Stromal cell of bone marrow (primary cell): Measurements from ENCODE around the gene MMGT1.
"Not testable (repeated sequence)": the region's sequence is repeated elsewhere in the genome, so short reads cannot be mapped to it uniquely, and the experiment has no call there.

Source experiments
- DNase-seq: peaks from one replicate; pipeline ENCODE4 v3.0.0-alpha.2; 2012; ENCODE audit warnings: low read depth

Gene MMGT1

DNA sequence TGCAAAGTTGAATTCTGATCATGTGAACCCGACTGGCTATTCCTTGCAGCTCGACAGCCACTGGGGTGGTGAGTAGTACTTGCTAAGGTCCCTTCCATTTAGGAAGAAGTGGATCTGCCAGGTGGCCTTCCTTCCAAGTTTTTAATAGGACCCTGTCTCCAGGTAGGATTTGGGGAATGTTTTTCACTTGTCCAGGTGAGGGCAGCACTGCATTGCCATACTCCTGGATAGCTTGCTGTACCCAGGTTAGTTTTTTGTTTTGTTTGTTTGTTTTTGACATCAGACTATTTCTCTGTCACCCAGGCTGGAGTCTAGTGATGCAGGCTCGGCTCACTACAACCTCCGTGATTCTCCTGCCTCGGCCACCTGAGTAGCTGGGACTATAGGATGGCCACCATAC is 50.4 kb downstream of the MMGT1 start:
- no peak for DNase-seq

DNA sequence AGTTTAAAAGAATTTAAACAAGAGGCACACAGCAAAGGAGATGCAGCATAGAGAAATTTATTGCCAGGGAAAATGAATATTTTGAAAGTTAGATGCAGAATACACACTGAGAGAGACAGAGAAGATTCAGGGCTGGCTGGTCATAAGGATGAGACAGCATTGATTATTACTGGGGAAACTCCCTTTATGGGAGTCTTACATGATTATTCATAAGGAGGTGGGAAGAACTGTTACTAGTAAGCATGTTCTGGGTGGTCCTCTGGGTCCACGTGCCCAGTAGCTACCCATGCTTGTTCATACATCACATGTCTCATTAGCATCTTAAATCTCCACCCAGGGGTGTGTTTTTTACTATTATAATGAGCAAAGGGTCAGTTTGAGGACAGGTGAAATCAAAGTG is 53.3 kb downstream of the MMGT1 start:
- DNase-seq: not testable (repeated sequence)

DNA sequence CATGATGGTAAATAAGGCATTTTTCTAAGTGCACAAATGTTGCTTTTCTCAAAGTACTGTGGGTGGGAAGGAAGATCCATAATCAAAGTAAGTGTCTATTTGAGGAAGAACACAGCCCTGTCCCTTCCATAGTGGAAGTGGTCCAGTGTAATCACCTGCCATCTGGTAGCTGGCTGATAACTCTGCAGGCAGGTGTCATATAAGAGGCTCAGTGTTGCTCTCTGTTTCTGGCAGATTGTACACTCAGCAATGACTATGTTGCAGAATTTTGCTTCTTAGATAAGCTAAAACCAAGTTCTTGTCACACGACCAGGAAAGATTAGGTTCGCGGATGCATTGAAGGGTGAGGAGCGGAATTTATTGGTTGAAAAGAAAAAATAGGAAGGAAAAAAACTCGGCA is 59.4 kb downstream of the MMGT1 start:
- no peak for DNase-seq
